GM12875 (cell line): ENCODE results near the gene SMAD4.
"Not testable (repeated sequence)": the region's sequence is repeated elsewhere in the genome, so short reads cannot be mapped to it uniquely, and the experiment has no call there.

ENCODE experiments used
- H3K4me3 ChIP-seq: one replicate; pipeline ENCODE4 v1.5.1; 2011; ENCODE audit warnings: low read depth, low read length, control low read depth
- CTCF ChIP-seq: IDR thresholded peaks from 2 replicates; pipeline ENCODE4 v1.5.1; 2011; ENCODE audit warnings: low read depth, mild to moderate bottlenecking, control low read depth, inconsistent platforms, low read length, moderate library complexity, borderline replicate concordance; ENCODE audit not compliant: insufficient read depth

The SMAD4 gene

GRCh38 chr18:50989711-50990110 is 40.3 kb upstream of the SMAD4 start:
- no peak overlapping the region for H3K4me3 ChIP-seq
- no peak for TF ChIP-seq CTCF

- no peak for TF ChIP-seq CTCF
- no peak overlapping the region for H3K4me3 ChIP-seq
These were observed 37.7 kb upstream of the SMAD4 start for GRCh38 chr18:50992351-50992762.

GRCh38 chr18:50994031-50994430 is 36.0 kb upstream of the SMAD4 start:
- TF ChIP-seq CTCF, result no peak
- no peak overlapping the region for H3K4me3 ChIP-seq

GRCh38 chr18:51003174-51003573 is 26.8 kb upstream of the SMAD4 start:
- H3K4me3 ChIP-seq, result not testable (repeated sequence)

- H3K4me3 ChIP-seq, result no peak overlapping the region
- no peak for TF ChIP-seq CTCF
These were observed 23.8 kb upstream of the SMAD4 start for GRCh38 chr18:51006061-51006818.

GRCh38 chr18:51006948-51007789 is 22.8 kb upstream of the SMAD4 start:
- no peak overlapping the region for H3K4me3 ChIP-seq
- no peak for TF ChIP-seq CTCF

- no peak overlapping the region for H3K4me3 ChIP-seq
- TF ChIP-seq CTCF, result no peak
These were observed 22.2 kb upstream of the SMAD4 start for GRCh38 chr18:51007790-51008139.
